PC-9 (cell line): ENCODE measurements around the gene AMPD2.

Experiments
- EZH2 ChIP-seq: fragments of 200-600 bp; sonication (generic); IDR thresholded peaks from 2 replicates; pipeline ENCODE4 v1.8.0; 2017; ENCODE audit warnings: antibody characterized with exemption, low read depth
- TF ChIP-seq, protein P1 (sequence below): fragments of 200-600 bp; sonication (generic); conservative IDR thresholded peaks from 2 replicates; pipeline ENCODE4 v1.6.1; 2017; ENCODE audit warnings: mixed run types, antibody characterized with exemption, mild to moderate bottlenecking, moderate library complexity

DNA sequence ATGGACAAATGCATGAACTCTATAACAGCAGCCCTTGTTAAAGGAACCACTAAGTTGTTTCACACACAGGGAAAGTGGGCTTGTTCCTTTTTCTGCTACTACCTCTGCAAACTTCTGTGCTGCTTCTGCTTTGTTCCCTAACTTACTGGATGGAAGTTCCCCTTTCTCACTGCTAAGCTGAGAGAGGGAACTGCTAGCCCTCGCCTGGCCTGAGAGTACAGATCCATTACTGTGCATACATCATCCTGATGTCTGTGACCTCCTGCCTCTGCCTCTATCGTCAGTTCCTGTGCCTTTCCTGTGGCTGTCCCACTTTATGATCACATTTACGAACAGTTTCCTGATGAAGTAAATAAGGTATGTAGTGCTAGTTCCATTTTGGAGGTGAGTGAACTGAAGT, 3.8 kb upstream of the AMPD2 start:
- TF ChIP-seq, protein P1, sequence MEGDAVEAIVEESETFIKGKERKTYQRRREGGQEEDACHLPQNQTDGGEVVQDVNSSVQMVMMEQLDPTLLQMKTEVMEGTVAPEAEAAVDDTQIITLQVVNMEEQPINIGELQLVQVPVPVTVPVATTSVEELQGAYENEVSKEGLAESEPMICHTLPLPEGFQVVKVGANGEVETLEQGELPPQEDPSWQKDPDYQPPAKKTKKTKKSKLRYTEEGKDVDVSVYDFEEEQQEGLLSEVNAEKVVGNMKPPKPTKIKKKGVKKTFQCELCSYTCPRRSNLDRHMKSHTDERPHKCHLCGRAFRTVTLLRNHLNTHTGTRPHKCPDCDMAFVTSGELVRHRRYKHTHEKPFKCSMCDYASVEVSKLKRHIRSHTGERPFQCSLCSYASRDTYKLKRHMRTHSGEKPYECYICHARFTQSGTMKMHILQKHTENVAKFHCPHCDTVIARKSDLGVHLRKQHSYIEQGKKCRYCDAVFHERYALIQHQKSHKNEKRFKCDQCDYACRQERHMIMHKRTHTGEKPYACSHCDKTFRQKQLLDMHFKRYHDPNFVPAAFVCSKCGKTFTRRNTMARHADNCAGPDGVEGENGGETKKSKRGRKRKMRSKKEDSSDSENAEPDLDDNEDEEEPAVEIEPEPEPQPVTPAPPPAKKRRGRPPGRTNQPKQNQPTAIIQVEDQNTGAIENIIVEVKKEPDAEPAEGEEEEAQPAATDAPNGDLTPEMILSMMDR = no peak
- no peak for TF ChIP-seq EZH2
